HCT116 (cell line): ENCODE data around the gene SLC6A19. TPM values are rescaled to one million over a fixed set of nuclear protein-coding genes. Genes with fewer than 3 reads are reported as not detected.

Experiments
- ATAC-seq: fragments of 200-7000 bp; cut with Tn5 transposase; 2 replicates; pipeline ENCODE4 v1.9.1; 2020; ENCODE audit warnings: mild to moderate bottlenecking, moderate library complexity
- BruUV-seq: library from RNA; stranded (reverse); fragments of 400-500 nt; replicated peaks from 2 replicates; lab custom pipeline; 2021; lab: Mats Ljungman, UMichigan
- CTCF ChIA-PET: fragments of 300-600 bp; sonication (Branson Sonifier 250); formaldehyde crosslinking; loops from one replicate; lab custom pipeline; 2021; ENCODE audit warnings: antibody characterized with exemption; lab: Charles Lee
- POLR2A ChIA-PET: fragments of 300-600, 350-600 bp; sonication (Branson Sonifier 250); formaldehyde crosslinking; loops from one replicate; lab custom pipeline; 2021; ENCODE audit warnings: antibody characterized with exemption; lab: Charles Lee
- RAD21 ChIA-PET, 2 experiments: fragments of 300-600 bp; sonication (Branson Sonifier 250); formaldehyde crosslinking; loops; one replicate each; lab custom pipeline; 2023; ENCODE audit warnings: low total read pairs in 2 of 2; ENCODE audit not compliant: uncharacterized antibody in 2 of 2, unreplicated experiment in 2 of 2, low non-redundant PET in 1 of 2; lab: Charles Lee
- DNase-seq: peaks from one replicate; pipeline ENCODE4 v3.0.0-alpha.2; 2010; ENCODE audit warnings: low read depth, low spot score
- H2AFZ ChIP-seq: fragments of 200-600 bp; shearing (Covaris generic), sonication (generic); 2 replicates; pipeline ENCODE4 v1.6.1; 2017; ENCODE audit warnings: low read depth, mixed run types, mixed read lengths, antibody characterized with exemption, low read length; ENCODE audit not compliant: poor library complexity, severe bottlenecking
- H3K27ac ChIP-seq: 2 replicates; pipeline ENCODE4 v1.5.1; 2012; ENCODE audit warnings: low read depth, low read length
- H3K27me3 ChIP-seq: fragments of 200-600 bp; sonication (generic); 2 replicates; pipeline ENCODE4 v1.6.1; 2016; ENCODE audit warnings: mixed run types, low read length, mixed read lengths; ENCODE audit not compliant: insufficient read depth
- H3K36me3 ChIP-seq, 2 experiments: fragments of 200-500 bp in 1 of 2; fragments of 200-600 bp in 1 of 2; sonication (Bioruptor generic) in 1 of 2; sonication (generic) in 1 of 2; 2 replicates each; pipeline versions ENCODE4 v1.5.1 to v1.6.1; 2014 to 2016; ENCODE audit warnings: low read length in 2 of 2, inconsistent platforms in 1 of 2, mixed read lengths in 1 of 2, mixed run types in 1 of 2; ENCODE audit not compliant: insufficient read depth in 2 of 2, control insufficient read depth in 1 of 2
- H3K4me1 ChIP-seq, 2 experiments: fragments of 200-600 bp in 1 of 2; sonication (generic) in 1 of 2; 2 replicates each; pipeline versions ENCODE4 v1.5.1 to v1.6.1; 2012 to 2017; ENCODE audit warnings: low read length in 2 of 2, inconsistent platforms in 1 of 2, mild to moderate bottlenecking in 1 of 2, mixed read lengths in 1 of 2, mixed run types in 1 of 2, moderate library complexity in 1 of 2; ENCODE audit not compliant: insufficient read depth in 2 of 2, control insufficient read depth in 1 of 2
- H3K4me2 ChIP-seq: fragments of 200-600 bp; sonication (generic); 2 replicates; pipeline ENCODE4 v1.6.1; 2017; ENCODE audit warnings: mixed run types, low read length, mixed read lengths
- H3K4me3 ChIP-seq, 2 experiments: fragments of 200-600 bp in 1 of 2; sonication (generic) in 1 of 2; replicated peaks in 1 of 2; 2 replicates each; pipeline ENCODE4 v1.5.1; 2011 to 2016; ENCODE audit warnings: low read length in 2 of 2, control low read depth in 1 of 2, low read depth in 1 of 2, mild to moderate bottlenecking in 1 of 2, mixed read lengths in 1 of 2, mixed run types in 1 of 2
- H3K79me2 ChIP-seq: fragments of 200-600 bp; sonication (generic); 2 replicates; pipeline ENCODE4 v1.6.1; 2017; ENCODE audit warnings: mild to moderate bottlenecking, mixed run types, low read length, moderate library complexity, mixed read lengths; ENCODE audit not compliant: insufficient read depth
- H3K9ac ChIP-seq: fragments of 200-600 bp; sonication (generic); 2 replicates; pipeline ENCODE4 v1.6.1; 2016; ENCODE audit warnings: low read length, mixed read lengths
- H3K9me2 ChIP-seq: fragments of 200-600 bp; sonication (generic), shearing (Covaris generic); 2 replicates; pipeline ENCODE4 v1.6.1; 2017; ENCODE audit warnings: mixed run types, mild to moderate bottlenecking, moderate library complexity; ENCODE audit not compliant: insufficient read depth
- H3K9me3 ChIP-seq, 2 experiments: fragments of 200-500 bp in 1 of 2; fragments of 200-600 bp in 1 of 2; sonication (Bioruptor generic) in 1 of 2; sonication (generic) in 1 of 2; 2 replicates each; pipeline ENCODE4 v1.6.1; 2014 to 2017; ENCODE audit warnings: low read length in 2 of 2, mixed read lengths in 2 of 2, inconsistent platforms in 1 of 2, low read depth in 1 of 2, mild to moderate bottlenecking in 1 of 2, mixed run types in 1 of 2, moderate library complexity in 1 of 2; ENCODE audit not compliant: control insufficient read depth in 1 of 2, insufficient read depth in 1 of 2
- H4K20me1 ChIP-seq: fragments of 200-600 bp; sonication (generic), shearing (Covaris generic); 2 replicates; pipeline ENCODE4 v1.6.1; 2017; ENCODE audit warnings: mixed run types, mild to moderate bottlenecking, moderate library complexity; ENCODE audit not compliant: insufficient read depth
- CBX3 ChIP-seq: IDR thresholded peaks from 2 replicates; pipeline ENCODE4 v1.6.1; 2012; ENCODE audit warnings: low read depth
- CEBPB ChIP-seq: IDR thresholded peaks from 2 replicates; pipeline ENCODE4 v1.6.1; 2012; ENCODE audit warnings: low read depth
- ELF1 ChIP-seq: IDR thresholded peaks from 2 replicates; pipeline ENCODE4 v1.6.1; 2012; ENCODE audit warnings: low read depth, borderline replicate concordance
- EZH2 ChIP-seq: fragments of 200-600 bp; sonication (generic); IDR thresholded peaks from 2 replicates; pipeline ENCODE4 v1.6.1; 2017; ENCODE audit warnings: antibody characterized with exemption, mixed run types
- EZH2phosphoT487 ChIP-seq: fragments of 200-600 bp; IDR thresholded peaks from 2 replicates; pipeline ENCODE4 v1.6.1; 2018; ENCODE audit warnings: antibody characterized with exemption, borderline replicate concordance
- FOSL1 ChIP-seq: IDR thresholded peaks from 2 replicates; pipeline ENCODE4 v1.6.1; 2012; ENCODE audit warnings: low read depth
- JUND ChIP-seq: IDR thresholded peaks from 2 replicates; pipeline ENCODE4 v1.6.1; 2012
- POLR2A ChIP-seq: IDR thresholded peaks from 2 replicates; pipeline ENCODE4 v1.7.0; 2011; ENCODE audit warnings: borderline replicate concordance; ENCODE audit not compliant: insufficient read depth, insufficient read length; ENCODE audit errors: extremely low read depth
- POLR2AphosphoS5 ChIP-seq: IDR thresholded peaks from 2 replicates; pipeline ENCODE4 v1.6.1; 2011; ENCODE audit warnings: mild to moderate bottlenecking, low read depth, low read length, moderate library complexity
- SIN3A ChIP-seq: IDR thresholded peaks from 2 replicates; pipeline ENCODE4 v1.6.1; 2012; ENCODE audit warnings: low read depth
- TCF7L2 ChIP-seq: IDR thresholded peaks from 2 replicates; pipeline ENCODE4 v1.7.0; 2011; ENCODE audit warnings: borderline replicate concordance, inconsistent platforms; ENCODE audit not compliant: insufficient read depth, insufficient read length; ENCODE audit errors: extremely low read depth
- YY1 ChIP-seq: IDR thresholded peaks from 2 replicates; pipeline ENCODE4 v1.6.1; 2011; ENCODE audit warnings: low read length, low read depth, moderate library complexity, mild to moderate bottlenecking; ENCODE audit not compliant: insufficient replicate concordance; ENCODE audit errors: extremely low read depth
- intact Hi-C: fragments of 100-400 bp; cut with micrococcal nuclease; formaldehyde crosslinking; loops from 2 replicates; pipeline ENCODE4 v1.10.0; 2022
- total RNA-seq: library from RNA; stranded (reverse); gene quantifications from one replicate; pipeline ENCODE4 v1.2.1, GENCODE V29; 2021; ENCODE audit not compliant: unreplicated experiment
- TF ChIP-seq, protein P1 (sequence below), 3 experiments: fragments of 200-600 bp in 1 of 3; sonication (generic) in 1 of 3; IDR thresholded peaks in 2 of 3; conservative IDR thresholded peaks in 1 of 3; 2 replicates each; pipeline ENCODE4 v1.5.1; 2012 to 2017; ENCODE audit warnings: low read depth in 2 of 3, low read length in 2 of 3, antibody characterized with exemption in 1 of 3, borderline replicate concordance in 1 of 3, control low read depth in 1 of 3, mild to moderate bottlenecking in 1 of 3, mixed read lengths in 1 of 3, mixed run types in 1 of 3, moderate library complexity in 1 of 3; ENCODE audit not compliant: insufficient read depth in 1 of 3
- TF ChIP-seq, protein P2 (sequence below): IDR thresholded peaks from 2 replicates; pipeline ENCODE4 v1.6.1; 2011; ENCODE audit warnings: mild to moderate bottlenecking, low read length, moderate library complexity; ENCODE audit not compliant: insufficient replicate concordance; ENCODE audit errors: extremely low read depth
- TF ChIP-seq, protein P3 (sequence below): IDR thresholded peaks from 2 replicates; pipeline ENCODE4 v1.6.1; 2012

Gene SLC6A19
- total RNA-seq, 1 experiment from 2014 or later = not detected

DNA sequence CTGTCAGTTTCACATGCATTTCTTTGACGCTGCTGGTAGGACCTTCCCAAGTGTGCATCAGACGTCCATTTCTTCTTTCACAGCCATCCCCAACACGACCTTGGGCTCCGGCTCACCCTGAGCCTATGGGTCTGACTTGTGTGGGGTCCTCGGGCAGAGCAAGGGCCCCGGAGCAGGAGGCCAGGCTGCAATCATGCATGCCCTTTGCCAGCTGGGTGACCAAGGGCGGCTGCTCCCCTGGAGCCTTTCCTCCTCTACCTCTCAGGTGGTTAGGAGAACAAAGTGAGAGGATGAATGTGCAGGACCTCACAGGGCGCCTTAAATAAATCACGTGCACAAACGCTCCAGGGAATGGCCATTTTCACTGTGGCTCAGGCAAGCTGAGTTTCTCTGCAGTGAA lies 60.2 kb downstream of the SLC6A19 start:
- H3K4me1 ChIP-seq = no peaks in the 10 kb centered on the region
- intact Hi-C loops = no loop called here
- no peaks in the 10 kb centered on the region for H4K20me1 ChIP-seq
- DNase-seq (no peak), ATAC-seq (no peak)
- no peaks in the 10 kb centered on the region for H3K27me3 ChIP-seq
- H3K9me3 ChIP-seq = no peaks in the 10 kb centered on the region
- BruUV-seq = no TSS peak
- ChIA-PET CTCF (no interaction called here), RAD21 (no interaction called here), POLR2A (no interaction called here)
- no peaks in the 10 kb centered on the region for H3K36me3 ChIP-seq
- TF ChIP-seq POLR2A = no peak
- TF ChIP-seq EZH2phosphoT487 = no peak
- TF ChIP-seq, protein P1, sequence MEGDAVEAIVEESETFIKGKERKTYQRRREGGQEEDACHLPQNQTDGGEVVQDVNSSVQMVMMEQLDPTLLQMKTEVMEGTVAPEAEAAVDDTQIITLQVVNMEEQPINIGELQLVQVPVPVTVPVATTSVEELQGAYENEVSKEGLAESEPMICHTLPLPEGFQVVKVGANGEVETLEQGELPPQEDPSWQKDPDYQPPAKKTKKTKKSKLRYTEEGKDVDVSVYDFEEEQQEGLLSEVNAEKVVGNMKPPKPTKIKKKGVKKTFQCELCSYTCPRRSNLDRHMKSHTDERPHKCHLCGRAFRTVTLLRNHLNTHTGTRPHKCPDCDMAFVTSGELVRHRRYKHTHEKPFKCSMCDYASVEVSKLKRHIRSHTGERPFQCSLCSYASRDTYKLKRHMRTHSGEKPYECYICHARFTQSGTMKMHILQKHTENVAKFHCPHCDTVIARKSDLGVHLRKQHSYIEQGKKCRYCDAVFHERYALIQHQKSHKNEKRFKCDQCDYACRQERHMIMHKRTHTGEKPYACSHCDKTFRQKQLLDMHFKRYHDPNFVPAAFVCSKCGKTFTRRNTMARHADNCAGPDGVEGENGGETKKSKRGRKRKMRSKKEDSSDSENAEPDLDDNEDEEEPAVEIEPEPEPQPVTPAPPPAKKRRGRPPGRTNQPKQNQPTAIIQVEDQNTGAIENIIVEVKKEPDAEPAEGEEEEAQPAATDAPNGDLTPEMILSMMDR (IDR thresholded peaks at IDR 0.05 in 2 of 3, conservative IDR thresholded peaks at IDR 0.05 in 1 of 3; ENCODE audit: borderline replicate concordance in 1 of 3, insufficient read depth in 1 of 3, low read depth in 2 of 3, low read length in 2 of 3) = no peak
- no peak for TF ChIP-seq EZH2
- TF ChIP-seq, protein P2, sequence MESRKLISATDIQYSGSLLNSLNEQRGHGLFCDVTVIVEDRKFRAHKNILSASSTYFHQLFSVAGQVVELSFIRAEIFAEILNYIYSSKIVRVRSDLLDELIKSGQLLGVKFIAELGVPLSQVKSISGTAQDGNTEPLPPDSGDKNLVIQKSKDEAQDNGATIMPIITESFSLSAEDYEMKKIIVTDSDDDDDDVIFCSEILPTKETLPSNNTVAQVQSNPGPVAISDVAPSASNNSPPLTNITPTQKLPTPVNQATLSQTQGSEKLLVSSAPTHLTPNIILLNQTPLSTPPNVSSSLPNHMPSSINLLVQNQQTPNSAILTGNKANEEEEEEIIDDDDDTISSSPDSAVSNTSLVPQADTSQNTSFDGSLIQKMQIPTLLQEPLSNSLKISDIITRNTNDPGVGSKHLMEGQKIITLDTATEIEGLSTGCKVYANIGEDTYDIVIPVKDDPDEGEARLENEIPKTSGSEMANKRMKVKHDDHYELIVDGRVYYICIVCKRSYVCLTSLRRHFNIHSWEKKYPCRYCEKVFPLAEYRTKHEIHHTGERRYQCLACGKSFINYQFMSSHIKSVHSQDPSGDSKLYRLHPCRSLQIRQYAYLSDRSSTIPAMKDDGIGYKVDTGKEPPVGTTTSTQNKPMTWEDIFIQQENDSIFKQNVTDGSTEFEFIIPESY = no peak
- no peak for TF ChIP-seq TCF7L2
- no peak for TF ChIP-seq CBX3
- TF ChIP-seq YY1 = no peak
- TF ChIP-seq, protein P3, sequence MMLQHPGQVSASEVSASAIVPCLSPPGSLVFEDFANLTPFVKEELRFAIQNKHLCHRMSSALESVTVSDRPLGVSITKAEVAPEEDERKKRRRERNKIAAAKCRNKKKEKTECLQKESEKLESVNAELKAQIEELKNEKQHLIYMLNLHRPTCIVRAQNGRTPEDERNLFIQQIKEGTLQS = no peak
- no peak for TF ChIP-seq SIN3A
- no peak for TF ChIP-seq FOSL1
- TF ChIP-seq POLR2AphosphoS5 = no peak
- TF ChIP-seq JUND = no peak
- no peak for TF ChIP-seq ELF1
- no peak for TF ChIP-seq CEBPB
- no peak overlapping the region for H3K4me2 ChIP-seq
- H3K79me2 ChIP-seq = no peaks in the 10 kb centered on the region
- H3K4me3 ChIP-seq = no peak overlapping the region
- H3K27ac ChIP-seq = no peak overlapping the region
- no peak overlapping the region for H2AFZ ChIP-seq
- no peak overlapping the region for H3K9ac ChIP-seq
- H3K9me2 ChIP-seq = no peaks in the 10 kb centered on the region
